Gastrocnemius medialis (tissue), 4 donors: Measurements from ENCODE around the gene AGRP. TPM values are rescaled to one million over a fixed set of nuclear protein-coding genes. Genes with fewer than 3 reads are reported as not detected.
"Not testable (repeated sequence)": the region's sequence is repeated elsewhere in the genome, so short reads cannot be mapped to it uniquely, and the experiment has no call there.

Source experiments
- ATAC-seq, 2 donors: fragments of 150-250 bp; one replicate each; pipeline ENCODE4 v1.9.1; 2016
- DNase-seq, 2 donors: peaks; one replicate each; pipeline ENCODE4 v3.0.0-alpha.2; 2019
- H3K27ac ChIP-seq, 4 donors: fragments of 200-600 bp; sonication (generic); 1 replicate in 1 of 4; 2 replicates in 3 of 4; pipeline ENCODE4 v1.5.1; 2016 to 2018; ENCODE audit warnings: mild to moderate bottlenecking in 2 of 4, moderate library complexity in 1 of 4
- H3K27me3 ChIP-seq, 3 donors: fragments of 200-600 bp; sonication (generic) in 2 of 3; 1 replicate in 1 of 3; 2 replicates in 2 of 3; pipeline versions ENCODE4 v1.5.1 to v1.6.0; 2016 to 2019; ENCODE audit warnings: mild to moderate bottlenecking in 1 of 3, moderate library complexity in 1 of 3
- H3K36me3 ChIP-seq, 2 donors: fragments of 200-600 bp; sonication (generic) in 1 of 2; one replicate each; pipeline ENCODE4 v1.5.1; 2017 to 2018
- H3K4me1 ChIP-seq, 2 donors: fragments of 200-600 bp; sonication (generic) in 1 of 2; one replicate each; pipeline ENCODE4 v1.5.1; 2016 to 2017; ENCODE audit warnings: mild to moderate bottlenecking in 2 of 2
- H3K4me3 ChIP-seq, 4 donors: fragments of 200-600 bp; sonication (generic) in 3 of 4; 1 replicate in 1 of 4; 2 replicates in 3 of 4; pipeline ENCODE4 v1.5.1; 2016 to 2019; ENCODE audit warnings: mild to moderate bottlenecking in 2 of 4
- H3K9me3 ChIP-seq, 3 donors: fragments of 200-600 bp; sonication (generic) in 2 of 3; 1 replicate in 1 of 3; 2 replicates in 2 of 3; pipeline ENCODE4 v1.5.1; 2016 to 2019
- CTCF ChIP-seq, 5 experiments: fragments of 450-650 bp in 3 of 5; fragments of 200-600 bp in 2 of 5; sonication (generic) in 2 of 5; IDR thresholded peaks in 4 of 5; conservative IDR thresholded peaks in 1 of 5; 1 replicate in 4 of 5; 2 replicates in 1 of 5; pipeline ENCODE4 v1.5.1; 2016 to 2019; ENCODE audit warnings: antibody characterized with exemption in 5 of 5, mild to moderate bottlenecking in 3 of 5, moderate library complexity in 3 of 5
- POLR2A ChIP-seq, 2 donors: fragments of 450-650 bp; IDR thresholded peaks; one replicate each; pipeline ENCODE4 v1.6.1; 2017; ENCODE audit warnings: antibody characterized with exemption in 2 of 2, mild to moderate bottlenecking in 2 of 2, moderate library complexity in 2 of 2
- in situ Hi-C, 4 donors: fragments of 200-750 bp; cut with MboI; loops; one replicate each; pipeline versions ENCODE4 v1.15.0 to v1.8.0; 2017; ENCODE audit warnings: low sequenced_read_pairs in 4 of 4
- intact Hi-C: fragments of 100-400 bp; cut with DNase I; formaldehyde crosslinking; loops from one replicate; pipeline ENCODE4 v1.15.1; 2023; ENCODE audit warnings: low total_unique reads
- total RNA-seq, 4 donors: library from RNA; depleted of rRNA; stranded (reverse); fragments of >200 nt; gene quantifications; one replicate each; pipeline versions ENCODE4 v1.1.0 to v1.2.3, GENCODE V29; 2016

Gene AGRP
- total RNA-seq, 4 donors from 2014 or later: not detected

- no peaks in the 10 kb centered on the region for H3K9me3 ChIP-seq
- H3K27me3 ChIP-seq: no peaks in the 10 kb centered on the region
- intact Hi-C loops (no loop called here), in situ Hi-C loops (loop anchor here in 2 of 4 donors (5.0 to 25.0 kb wide), 2 partner anchors 36 to 119 kb away; partner anchors contain the start of genes AGRP (in 1 of the 2), ATP6V0D1 (in 1 of the 2) and CARMIL2 (in 1 of the 2))
- peaks cover 3 to 4% of the 10 kb centered on the region in 2 donors for H3K4me1 ChIP-seq
- no peak for DNase-seq
- H3K36me3 ChIP-seq: no peaks in the 10 kb centered on the region
- no peak overlapping the region for H3K27ac ChIP-seq
- TF ChIP-seq CTCF (IDR thresholded peaks at IDR 0.05 in 4 of 5, conservative IDR thresholded peaks at IDR 0.05 in 1 of 5): no peak
- TF ChIP-seq POLR2A (IDR thresholded peaks at IDR 0.05): no peak
- ATAC-seq: no peak
- H3K4me3 ChIP-seq: no peak overlapping the region
Measured at GRCh38 chr16:67517661-67518423, 34.5 kb upstream of the AGRP start.

GRCh38 chr16:67517155-67517445 lies 33.8 kb upstream of the AGRP start:
- TF ChIP-seq POLR2A (IDR thresholded peaks at IDR 0.05) (no peak), CTCF (IDR thresholded peaks at IDR 0.05 in 4 of 5, conservative IDR thresholded peaks at IDR 0.05 in 1 of 5) (no peak)
- H3K4me3 ChIP-seq: no peak overlapping the region
- H3K36me3 ChIP-seq: no peaks in the 10 kb centered on the region
- DNase-seq: no peak
- H3K9me3 ChIP-seq: no peaks in the 10 kb centered on the region
- no peak for ATAC-seq
- no peaks in the 10 kb centered on the region for H3K27me3 ChIP-seq
- peaks cover 3 to 4% of the 10 kb centered on the region in 2 donors for H3K4me1 ChIP-seq
- in situ Hi-C loops (loop anchor here in 2 of 4 donors (5.0 to 25.0 kb wide), 2 partner anchors 35 to 120 kb away; partner anchors contain the start of genes AGRP (in 1 of the 2), ATP6V0D1 (in 1 of the 2) and CARMIL2 (in 1 of the 2)), intact Hi-C loops (no loop called here)
- H3K27ac ChIP-seq: no peak overlapping the region

DNA sequence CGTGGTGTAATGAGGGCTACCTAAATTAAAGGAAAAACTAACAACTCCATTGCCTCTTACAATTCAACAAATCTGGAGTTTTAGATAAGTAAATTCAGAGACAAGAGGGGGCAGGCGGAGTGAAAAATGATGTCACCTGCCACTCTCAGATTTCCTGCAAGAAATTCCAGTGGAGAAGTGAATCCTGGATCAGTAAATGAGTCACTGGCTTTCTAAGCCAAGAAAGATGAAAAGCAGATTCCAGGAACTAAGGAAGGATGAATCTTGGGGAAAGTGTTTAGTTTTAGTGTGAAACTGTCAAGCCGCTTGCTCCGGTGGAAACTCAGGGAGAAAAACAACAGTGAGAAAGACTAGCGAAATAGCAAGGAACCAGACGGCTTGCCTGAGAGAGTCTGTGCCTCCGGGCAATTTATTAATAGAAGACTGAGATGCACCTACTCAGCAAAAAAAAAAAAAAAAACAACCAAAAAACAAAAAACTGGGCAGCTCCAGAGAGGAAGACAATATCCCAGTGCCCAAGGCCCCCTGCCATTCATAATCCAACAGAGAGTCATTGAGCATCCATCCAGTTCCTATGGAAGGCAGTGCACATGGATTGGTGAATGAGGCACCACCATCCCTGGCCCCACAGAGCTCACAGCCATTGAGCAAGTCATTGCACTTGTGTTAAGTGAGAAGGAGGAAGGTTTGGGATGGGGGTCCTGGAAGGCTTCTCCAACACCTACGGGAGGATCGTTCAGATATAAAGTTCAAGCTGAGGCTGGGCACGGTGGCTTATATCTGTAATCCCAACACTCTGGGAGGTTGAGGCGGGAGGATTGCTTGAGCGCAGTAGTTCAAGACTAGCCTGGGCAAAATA lies 33.2 kb upstream of the AGRP start:
- in situ Hi-C loops: loop anchor here in 2 of 4 donors (5.0 to 25.0 kb wide), 2 partner anchors 34 to 121 kb away; partner anchors contain the start of genes AGRP (in 1 of the 2), ATP6V0D1 (in 1 of the 2) and CARMIL2 (in 1 of the 2)
- no peak overlapping the region for H3K27ac ChIP-seq
- intact Hi-C loops: no loop called here
- no peaks in the 10 kb centered on the region for H3K36me3 ChIP-seq
- no peaks in the 10 kb centered on the region for H3K9me3 ChIP-seq
- H3K4me1 ChIP-seq: no peaks in the 10 kb centered on the region
- no peak for ATAC-seq
- H3K27me3 ChIP-seq: no peaks in the 10 kb centered on the region
- H3K4me3 ChIP-seq: no peak overlapping the region
- no peak for TF ChIP-seq CTCF (IDR thresholded peaks at IDR 0.05 in 4 of 5, conservative IDR thresholded peaks at IDR 0.05 in 1 of 5)
- no peak for TF ChIP-seq POLR2A (IDR thresholded peaks at IDR 0.05)
- DNase-seq: no peak

- in situ Hi-C loops (loop anchor here in 1 of 4 donors (25.0 kb wide), 1 partner anchor 123 kb away; the partner anchor contains the start of gene CARMIL2), intact Hi-C loops (no loop called here)
- TF ChIP-seq POLR2A (IDR thresholded peaks at IDR 0.05) (no peak), CTCF (IDR thresholded peaks at IDR 0.05 in 4 of 5, conservative IDR thresholded peaks at IDR 0.05 in 1 of 5) (peak; percentile 49 to 76 (median 62))
- no peaks in the 10 kb centered on the region for H3K27me3 ChIP-seq
- no peaks in the 10 kb centered on the region for H3K9me3 ChIP-seq
- DNase-seq (peak; percentile 45 to 71), ATAC-seq (peak; percentile 71 to 80)
- H3K4me3 ChIP-seq: no peak overlapping the region
- no peaks in the 10 kb centered on the region for H3K36me3 ChIP-seq
- H3K4me1 ChIP-seq: no peaks in the 10 kb centered on the region
- no peak overlapping the region for H3K27ac ChIP-seq
Measured at GRCh38 chr16:67514382-67514828, 31.1 kb upstream of the AGRP start.

- intact Hi-C loops, H3K4me3 ChIP-seq, H3K4me1 ChIP-seq, DNase-seq, H3K36me3 ChIP-seq, H3K27me3 ChIP-seq, ATAC-seq, H3K27ac ChIP-seq, H3K9me3 ChIP-seq: not testable (repeated sequence)
- in situ Hi-C loops: loop anchor here in 1 of 4 donors (25.0 kb wide), 1 partner anchor 123 kb away; the partner anchor contains the start of gene CARMIL2
Measured at GRCh38 chr16:67513892-67514291, 30.5 kb upstream of the AGRP start.
